ENCODE results near the gene KRTAP4-2.
"Not testable (repeated sequence)": the region's sequence is repeated elsewhere in the genome, so short reads cannot be mapped to it uniquely, and the experiment has no call there.

KRTAP4-2 gene

DNA sequence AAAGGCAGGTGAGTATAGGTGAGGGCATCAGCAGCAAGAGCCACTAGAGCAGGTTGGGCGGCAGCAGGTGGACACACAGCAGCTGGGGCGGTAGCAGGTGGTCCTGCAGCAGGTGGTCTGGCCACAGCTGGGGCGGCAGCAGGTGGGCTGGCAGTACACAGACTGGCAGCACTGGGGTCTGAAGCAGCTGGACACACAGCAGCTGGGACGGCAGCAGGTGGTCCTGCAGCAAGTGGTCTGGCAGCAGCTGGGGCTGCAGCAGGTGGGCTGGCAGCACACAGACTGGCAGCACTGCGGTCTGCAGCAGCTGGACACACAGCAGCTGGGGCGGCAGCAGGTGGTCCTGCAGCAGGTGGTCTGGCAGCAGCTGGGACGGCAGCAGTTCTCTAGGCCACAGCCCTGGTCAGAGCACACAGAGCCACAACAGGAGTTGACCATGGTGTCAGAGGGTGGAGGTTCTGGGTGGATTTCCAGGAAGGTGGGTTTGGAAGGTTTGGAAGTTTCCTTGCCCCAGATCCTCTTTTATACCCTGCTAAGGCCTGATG lies at the start of gene KRTAP4-2:
TSS of gene KRTAP4-2 (minus strand) at position 495 of the 545 bp plus-strand sequence. CDS start at position 438, 57 bp downstream.
- DNase-seq = no peak

DNA sequence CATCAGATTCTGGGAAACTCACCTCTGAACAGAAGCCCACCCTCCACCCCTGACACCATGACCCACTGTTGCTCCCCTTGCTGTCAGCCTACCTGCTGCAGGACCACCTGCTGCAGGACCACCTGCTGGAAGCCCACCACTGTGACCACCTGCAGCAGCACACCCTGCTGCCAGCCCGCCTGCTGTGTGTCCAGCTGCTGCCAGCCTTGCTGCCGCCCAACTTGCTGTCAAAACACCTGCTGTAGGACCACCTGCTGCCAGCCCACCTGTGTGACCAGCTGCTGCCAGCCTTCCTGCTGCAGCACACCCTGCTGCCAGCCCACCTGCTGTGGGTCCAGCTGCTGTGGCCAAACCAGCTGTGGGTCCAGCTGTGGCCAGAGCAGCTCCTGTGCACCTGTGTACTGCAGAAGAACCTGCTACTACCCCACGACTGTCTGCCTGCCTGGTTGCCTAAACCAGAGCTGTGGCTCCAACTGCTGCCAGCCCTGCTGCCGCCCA lies 48.6 kb upstream of the KRTAP4-2 start, which contains the start of gene KRTAP9-2:
TSS of gene KRTAP9-2 (plus strand) at position 51 of the 498 bp plus-strand sequence. CDS start at position 58, 7 bp downstream.
- DNase-seq = not testable (repeated sequence)

GRCh38 chr17:41226051-41226450 lies 48.0 kb upstream of the KRTAP4-2 start:
- no peak for DNase-seq

DNA sequence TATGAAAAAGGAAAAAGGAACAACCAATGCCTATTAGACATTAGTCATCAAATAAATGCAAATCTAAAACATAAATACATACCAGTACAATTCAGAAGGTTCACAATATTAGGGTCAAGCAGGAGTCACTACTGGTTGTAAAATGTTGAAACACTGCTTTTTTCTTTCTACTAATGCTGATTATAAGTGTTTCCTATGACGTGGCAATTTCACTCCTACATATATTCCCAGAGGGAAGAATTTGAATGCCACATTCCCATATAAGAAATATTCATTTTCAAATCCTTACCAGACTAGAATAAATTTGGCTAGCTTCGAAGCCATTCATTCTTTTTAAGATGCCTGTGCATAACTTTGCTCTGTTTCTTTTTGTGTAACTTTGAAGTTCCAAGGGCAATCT lies 45.8 kb upstream of the KRTAP4-2 start:
- DNase-seq = no peak

DNA sequence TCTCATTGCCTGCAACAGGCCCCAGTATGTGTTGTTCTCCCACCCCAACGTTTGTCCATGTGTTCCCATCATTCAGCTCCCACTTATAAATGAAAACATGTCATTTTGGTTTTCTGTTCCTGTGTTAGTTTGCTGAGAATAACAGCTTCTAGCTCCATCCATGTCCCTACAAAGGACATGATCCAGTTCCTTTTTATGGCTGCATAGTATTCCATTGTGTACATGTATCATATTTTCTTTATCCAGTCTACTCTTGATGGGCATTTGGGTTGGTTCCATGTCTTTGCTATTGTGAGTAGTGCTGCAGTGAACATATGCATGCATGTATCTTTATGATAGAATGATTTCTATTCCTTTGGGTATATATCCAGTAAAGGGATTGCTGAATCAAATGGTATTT lies 37.7 kb upstream of the KRTAP4-2 start:
- no peak for DNase-seq

- DNase-seq = no peak
These were observed 34.6 kb upstream of the KRTAP4-2 start for GRCh38 chr17:41212524-41213169.

DNA sequence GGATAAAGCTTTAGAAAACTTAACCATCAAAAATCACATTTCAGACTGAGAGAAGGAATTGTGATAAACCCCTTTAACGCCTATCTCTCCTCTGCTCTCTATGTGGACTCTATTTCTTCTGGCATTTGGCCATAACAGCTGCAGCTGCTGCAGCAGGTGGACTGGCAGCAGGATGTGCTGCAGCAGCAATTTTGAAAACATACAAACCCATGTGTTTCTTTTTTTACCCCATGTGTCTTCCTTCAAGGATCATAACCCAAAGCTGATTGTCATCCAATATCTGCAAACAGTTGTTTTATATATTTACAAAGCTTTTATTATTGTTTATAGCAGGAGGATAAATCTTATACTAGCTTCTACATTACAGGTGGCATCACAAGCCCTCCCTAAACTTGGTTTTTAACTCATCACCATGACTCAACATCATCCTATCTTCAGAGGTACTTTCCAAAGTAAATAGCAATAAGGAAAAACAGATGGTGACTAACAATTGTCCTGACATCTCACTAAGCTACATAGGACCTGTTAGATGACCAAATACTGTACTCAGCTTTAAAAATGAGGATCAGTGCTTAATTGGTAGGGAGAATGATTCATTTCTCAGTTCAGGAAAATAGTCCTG lies 33.9 kb upstream of the KRTAP4-2 start:
- no peak for DNase-seq

- no peak for DNase-seq
These were observed 21.5 kb upstream of the KRTAP4-2 start for GRCh38 chr17:41199421-41200078.

DNA sequence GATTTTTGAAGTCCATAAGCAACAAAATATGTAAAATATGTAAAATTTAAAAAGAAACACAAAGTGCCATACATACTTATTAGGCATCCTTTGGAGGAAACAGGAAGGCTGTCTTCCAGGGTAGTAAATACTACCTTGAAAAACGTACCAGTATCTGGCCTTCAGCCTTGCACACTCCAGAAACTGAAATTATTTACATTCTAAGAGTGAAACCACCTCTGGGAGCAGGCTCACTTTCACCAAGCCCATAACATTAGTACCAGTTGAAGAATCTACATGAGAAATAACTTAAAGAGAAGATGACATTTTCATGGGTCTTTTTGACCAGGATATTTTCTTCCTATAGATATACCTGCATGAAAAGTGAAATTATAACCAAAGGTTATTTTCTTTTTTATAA lies 18.0 kb upstream of the KRTAP4-2 start:
- DNase-seq = no peak

DNA sequence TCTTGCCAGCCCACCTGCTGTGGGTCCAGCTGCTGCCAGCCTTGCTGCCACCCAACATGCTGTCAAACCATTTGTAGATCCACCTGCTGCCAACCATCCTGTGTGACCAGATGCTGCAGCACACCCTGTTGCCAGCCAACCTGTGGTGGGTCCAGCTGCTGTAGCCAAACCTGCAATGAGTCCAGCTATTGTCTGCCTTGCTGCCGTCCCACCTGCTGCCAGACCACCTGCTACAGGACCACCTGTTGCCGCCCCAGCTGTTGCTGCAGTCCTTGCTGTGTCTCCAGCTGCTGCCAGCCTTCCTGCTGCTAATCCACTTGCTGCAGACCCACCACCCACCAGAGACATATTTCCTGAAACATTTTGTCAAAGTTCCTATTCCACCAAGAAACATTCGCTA lies 12.3 kb upstream of the KRTAP4-2 start:
- DNase-seq = no peak

GRCh38 chr17:41189837-41190318 lies 11.9 kb upstream of the KRTAP4-2 start, which contains the start of gene KRTAP9-1:
Gene KRTAP9-1, plus strand, starts transcription at chr17:41189887. Its CDS starts 0 bp downstream, at chr17:41189887.
- not testable (repeated sequence) for DNase-seq

GRCh38 chr17:41186872-41187271 lies 8.9 kb upstream of the KRTAP4-2 start:
- no peak for DNase-seq

DNA sequence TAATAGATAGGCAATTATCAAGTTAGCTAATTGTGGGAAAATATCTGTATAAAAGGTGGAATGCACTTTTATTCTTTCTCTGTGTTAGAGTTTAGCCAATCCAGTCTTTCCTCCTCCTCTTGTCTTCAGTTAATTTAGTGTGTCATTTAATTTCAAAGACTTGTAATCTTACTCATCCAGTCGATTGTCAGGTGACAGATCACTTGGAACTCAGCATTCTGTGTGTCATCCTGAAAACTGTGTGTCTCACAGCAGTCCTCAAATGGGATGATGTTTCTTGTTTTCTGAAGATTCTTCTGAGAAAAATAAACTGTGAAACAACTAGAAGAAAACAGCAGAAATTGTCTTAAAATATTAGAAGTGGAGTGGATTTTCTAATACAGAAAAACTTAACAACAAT lies 7.0 kb upstream of the KRTAP4-2 start:
- DNase-seq = no peak

- no peak for DNase-seq
These were observed 6.5 kb upstream of the KRTAP4-2 start, which contains the start of gene KRTAP4-1 for GRCh38 chr17:41184480-41184961. Gene KRTAP4-1, minus strand, starts transcription at chr17:41184911. Its CDS starts 57 bp downstream, at chr17:41184854.

DNA sequence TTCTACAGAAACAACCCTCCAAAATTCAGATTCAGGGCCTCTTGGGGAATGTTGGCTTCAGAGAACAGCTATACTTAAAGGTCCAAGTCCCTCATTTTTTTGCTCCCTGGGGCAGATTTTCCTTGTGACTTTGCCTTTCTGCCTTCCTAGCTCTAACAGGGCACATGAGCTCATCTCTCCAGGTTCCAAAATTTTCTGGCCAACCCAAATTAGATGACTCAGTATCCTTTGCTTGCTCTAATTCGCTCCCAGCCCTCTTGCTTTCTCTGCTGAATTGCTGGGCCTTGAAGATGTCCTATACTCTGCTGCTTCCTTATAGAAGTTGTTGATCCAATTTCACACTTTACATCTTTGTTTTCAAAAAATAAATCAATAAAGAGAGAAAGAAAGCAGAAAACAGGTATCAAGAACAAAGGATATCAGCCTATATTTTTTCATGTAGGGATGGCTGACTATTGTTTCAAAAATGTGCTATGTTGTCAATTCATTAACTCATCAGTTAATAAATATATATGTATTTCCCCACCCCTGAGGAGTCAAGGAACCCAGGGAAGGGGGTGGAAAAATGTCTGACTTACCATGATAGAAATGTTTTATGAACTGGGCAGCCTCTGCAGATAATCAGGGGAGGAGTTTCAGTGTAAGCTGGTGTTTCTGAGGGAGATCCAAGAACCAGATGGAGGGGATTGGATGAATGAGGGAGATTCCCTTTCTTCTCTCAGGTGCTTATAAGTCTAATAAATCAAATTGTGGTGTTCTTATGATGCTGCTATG lies 1.0 kb upstream of the KRTAP4-2 start:
- no peak for DNase-seq

GRCh38 chr17:41178341-41178740 lies 320 bp upstream of the KRTAP4-2 start:
- DNase-seq = no peak

DNA sequence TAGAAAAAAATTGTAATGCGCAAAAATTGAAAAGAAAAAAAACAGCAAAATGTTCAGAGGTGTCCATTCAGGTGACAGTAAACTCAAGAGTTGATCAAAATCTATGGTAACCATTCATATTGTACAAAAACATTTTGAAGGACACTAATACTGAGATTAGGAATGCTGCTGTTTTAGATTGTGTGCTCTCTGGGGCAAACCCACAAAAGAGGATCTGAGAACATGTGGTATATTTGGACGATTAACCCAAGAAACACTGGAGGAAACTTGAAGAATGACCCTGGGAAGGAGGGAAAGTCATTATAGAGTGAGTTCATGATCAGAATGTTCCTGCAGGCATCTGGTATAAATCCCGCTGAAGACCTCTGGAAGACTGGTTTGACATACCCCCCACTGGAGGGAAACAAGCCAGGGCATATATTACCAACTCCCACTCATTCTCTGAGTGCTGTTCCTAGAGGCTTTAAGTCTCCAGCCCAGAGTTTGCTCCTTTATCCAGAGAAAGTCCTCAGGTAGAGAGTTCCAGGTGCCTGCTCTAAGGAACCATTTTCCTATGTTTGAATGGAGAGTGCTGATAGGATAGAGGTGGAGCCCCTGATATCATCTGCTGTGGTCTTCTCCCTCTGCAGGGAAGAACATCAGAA lies 1.2 kb downstream of the KRTAP4-2 start:
- no peak for DNase-seq

- DNase-seq = no peak
These were observed 6.1 kb downstream of the KRTAP4-2 start for GRCh38 chr17:41171886-41172285.

DNA sequence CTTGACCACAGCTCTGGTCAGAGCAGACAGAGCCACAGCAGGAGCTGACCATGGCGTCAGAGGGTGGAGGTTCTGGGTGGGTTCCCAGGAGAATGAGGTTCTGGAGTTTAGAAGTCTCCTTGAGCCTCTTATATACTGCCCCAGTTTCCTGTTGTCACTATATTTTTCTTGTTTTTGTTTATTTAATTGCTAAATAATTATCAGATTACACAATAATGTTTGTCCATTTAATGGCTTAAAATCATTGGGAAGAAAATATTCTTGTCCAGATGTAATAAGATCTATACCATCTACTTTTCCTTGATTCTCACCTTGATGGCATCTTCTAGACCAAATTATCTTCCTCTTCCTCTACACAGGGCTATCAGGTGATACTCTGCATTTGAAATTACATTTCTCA lies 9.9 kb downstream of the KRTAP4-2 start, which contains the start of gene KRTAP4-3:
TSS of gene KRTAP4-3 (minus strand) at position 101 of the 400 bp plus-strand sequence. CDS start at position 52, 49 bp downstream.
- DNase-seq = no peak

DNA sequence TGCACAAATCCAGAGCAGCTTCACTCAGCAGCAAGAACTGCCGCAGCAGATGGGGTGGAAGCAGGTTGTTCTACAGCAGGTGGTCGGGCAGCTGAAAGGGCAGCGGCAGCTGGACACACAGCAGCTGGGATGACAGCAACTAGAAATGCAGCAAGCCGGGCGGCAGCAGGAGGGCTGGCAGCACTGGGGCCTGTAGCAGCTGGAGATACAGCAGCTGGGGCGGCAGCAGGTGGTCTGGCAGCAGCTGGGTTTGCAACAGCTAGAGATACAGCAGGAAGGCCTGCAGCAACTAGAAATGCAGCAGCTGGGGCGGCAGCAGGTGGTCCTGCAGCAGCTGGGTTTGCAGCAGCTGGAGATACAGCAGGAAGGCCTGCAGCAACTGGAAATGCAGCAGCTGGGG lies 10.5 kb downstream of the KRTAP4-2 start:
- DNase-seq = no peak

- DNase-seq = no peak
These were observed 14.2 kb downstream of the KRTAP4-2 start for GRCh38 chr17:41163828-41164227.

Measured in Kasumi-1 (cell line).